Erythroblast (primary cell): ENCODE results near the gene SYT15B.
"Not testable (repeated sequence)": the region's sequence is repeated elsewhere in the genome, so short reads cannot be mapped to it uniquely, and the experiment has no call there.

Experiments
- GATA1 ChIP-seq: IDR thresholded peaks from 2 replicates; pipeline ENCODE4 v1.6.1; 2011; ENCODE audit warnings: low read depth, mild to moderate bottlenecking, control low read depth, low read length, moderate library complexity
- POLR2A ChIP-seq: IDR thresholded peaks from 2 replicates; pipeline ENCODE4 v1.6.1; 2011; ENCODE audit warnings: mild to moderate bottlenecking, low read length

- TF ChIP-seq POLR2A, GATA1: not testable (repeated sequence)
These were observed 16.2 kb upstream of the SYT15B start for GRCh38 chr10:47779590-47779989.
